ENCODE results near the gene EIF3CL.
"Not testable (repeated sequence)": the region's sequence is repeated elsewhere in the genome, so short reads cannot be mapped to it uniquely, and the experiment has no call there.

The EIF3CL gene

DNA sequence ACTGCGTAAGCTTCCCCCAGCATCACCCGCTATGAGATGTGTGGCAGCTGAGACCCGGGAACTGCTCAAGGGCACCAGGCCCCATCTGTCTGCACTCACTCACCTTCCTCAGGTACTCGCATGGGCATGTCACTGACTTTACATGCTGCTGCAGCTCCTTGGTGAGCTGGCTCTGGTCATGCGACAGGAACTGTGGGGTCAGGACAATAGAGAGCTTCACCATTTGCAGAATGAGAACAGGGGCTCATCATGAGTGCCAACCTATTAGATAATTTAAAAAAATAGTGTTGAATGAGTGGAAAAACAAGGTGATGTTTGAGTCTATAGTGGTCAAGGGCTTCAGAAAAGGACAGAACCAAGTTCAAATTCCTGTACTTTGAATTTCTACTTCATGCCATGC lies 41.0 kb downstream of the EIF3CL start:
- not testable (repeated sequence) for DNase-seq

DNA sequence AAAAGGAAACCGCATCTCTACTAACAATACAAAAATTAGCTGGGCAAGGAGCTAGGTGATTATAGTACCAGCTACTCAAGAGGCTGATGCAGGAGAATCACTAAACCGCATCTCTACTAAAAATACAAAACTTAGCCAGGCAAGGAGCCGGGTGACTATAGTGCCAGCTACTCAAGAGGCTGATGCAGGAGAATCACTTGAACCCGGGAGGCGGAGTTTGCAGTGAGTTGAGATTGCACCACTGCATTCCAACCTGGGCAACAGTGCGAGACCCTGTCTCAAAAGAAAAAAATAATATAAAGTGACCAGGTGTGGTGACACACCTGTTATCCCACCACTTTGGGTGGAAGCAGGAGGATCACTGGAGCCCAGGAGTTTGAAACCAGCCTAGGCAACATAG lies 65.4 kb downstream of the EIF3CL start:
- DNase-seq, result not testable (repeated sequence)

DNA sequence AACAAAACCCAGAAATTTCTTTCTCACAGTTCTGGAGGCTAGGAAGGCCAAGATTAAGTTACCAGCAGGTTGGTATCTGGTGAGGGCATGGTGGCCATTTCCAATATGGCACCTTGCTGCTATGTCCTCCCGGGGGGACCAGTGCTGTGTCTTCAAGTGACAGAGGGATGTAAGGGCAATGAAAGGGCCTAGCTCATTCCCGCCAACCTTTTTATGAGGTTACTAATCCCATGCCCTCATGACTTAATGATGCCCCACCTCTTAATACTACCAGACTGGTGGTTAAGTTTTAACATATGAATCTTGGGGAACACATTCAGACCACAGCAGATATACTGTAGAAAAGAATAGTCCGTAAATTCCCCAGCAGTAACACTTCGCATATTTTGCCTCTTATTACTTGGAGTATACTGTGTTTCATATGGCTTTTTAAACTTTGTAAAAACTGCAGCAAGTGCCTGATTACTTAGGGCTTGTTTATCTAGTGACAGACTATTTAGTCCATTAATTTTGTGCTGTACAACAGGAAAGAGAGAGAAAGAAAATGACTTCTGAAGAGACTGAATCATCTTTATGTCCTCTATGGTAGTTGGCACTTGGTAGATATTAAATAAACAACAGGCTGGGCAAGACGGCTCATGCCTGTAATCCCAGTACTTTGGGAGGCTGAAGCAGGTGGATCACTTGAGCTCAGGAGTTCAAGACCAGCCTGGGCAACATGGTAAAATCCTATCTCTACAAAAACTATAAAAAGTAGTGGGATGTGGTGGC lies 66.5 kb downstream of the EIF3CL start:
- DNase-seq, result not testable (repeated sequence)

DNA sequence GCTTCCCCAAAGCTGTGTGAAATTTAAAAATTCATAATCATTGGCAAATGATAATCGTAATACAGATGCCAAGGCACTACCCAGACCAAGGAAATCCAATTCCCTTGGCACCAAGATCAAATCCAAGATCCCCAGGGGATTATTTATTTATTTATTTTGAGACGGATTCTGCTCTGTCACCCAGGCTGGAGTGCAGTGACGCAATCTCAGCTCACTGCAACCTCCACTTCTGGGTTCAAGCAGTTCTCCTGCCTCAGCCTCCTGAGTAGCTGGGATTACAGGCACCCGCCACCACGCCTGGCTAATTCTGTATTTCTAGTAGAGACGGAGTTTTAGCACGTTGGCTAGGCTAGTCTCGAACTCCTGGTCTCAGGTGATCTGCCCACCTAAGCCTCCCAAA lies 68.0 kb downstream of the EIF3CL start:
- not testable (repeated sequence) for DNase-seq

DNA sequence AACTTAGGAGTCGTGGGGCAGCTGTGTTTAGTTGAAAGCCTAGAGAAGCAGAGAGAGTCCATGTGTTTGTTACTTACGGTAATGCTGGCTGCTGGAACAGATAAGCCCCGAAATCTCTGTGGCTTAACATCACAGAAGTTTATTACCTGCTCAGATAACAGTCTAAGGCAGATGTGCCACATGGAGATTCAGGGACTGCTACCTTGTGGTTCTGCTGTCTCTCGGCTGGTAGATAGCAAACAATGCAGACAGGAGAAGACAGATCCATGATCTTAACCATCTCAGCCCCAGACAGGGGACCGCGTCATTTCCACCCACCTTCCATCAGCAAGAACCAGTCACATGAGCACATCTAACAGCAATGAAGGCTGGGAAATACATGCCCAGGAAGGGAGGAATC lies 71.0 kb downstream of the EIF3CL start:
- DNase-seq, result not testable (repeated sequence)

DNA sequence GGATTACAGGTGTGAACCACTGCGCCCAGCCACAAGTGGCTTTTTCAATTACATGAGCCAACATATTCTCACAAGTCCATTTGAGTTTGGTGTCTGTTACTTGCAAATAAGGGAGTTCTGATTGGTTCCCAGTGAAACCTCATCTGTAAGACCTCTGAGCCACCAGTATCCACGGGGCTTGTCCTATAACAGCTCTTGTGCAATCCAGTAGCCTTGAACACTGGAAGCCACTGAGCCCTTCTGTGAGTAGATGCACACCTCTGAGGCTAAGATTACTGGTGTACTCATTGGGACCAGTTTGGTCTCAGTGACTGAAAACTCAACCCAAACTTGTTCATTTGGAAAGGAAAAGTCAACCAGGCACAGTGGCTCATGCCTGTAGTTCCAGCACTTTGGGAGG lies 72.7 kb downstream of the EIF3CL start:
- not testable (repeated sequence) for DNase-seq

DNA sequence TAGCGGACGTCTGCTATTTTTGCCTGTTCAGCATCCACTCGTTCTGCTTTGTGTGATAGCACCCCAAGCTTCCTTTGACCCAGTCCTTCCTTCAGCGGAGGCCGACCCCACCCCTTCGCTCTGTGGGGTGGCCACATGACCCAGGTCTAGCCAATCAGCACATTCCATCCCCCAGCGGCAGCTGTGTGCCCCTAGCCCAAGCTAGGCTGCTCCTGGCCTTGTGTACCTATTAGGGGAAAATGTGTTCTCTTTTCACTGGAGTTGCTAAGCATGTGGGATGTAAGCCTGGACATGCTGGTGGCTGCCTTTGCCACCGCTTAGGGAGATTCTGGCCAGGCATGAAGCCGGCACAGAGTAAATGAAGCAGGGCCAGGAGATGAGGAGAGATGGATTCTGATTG lies 73.4 kb downstream of the EIF3CL start:
- DNase-seq, result not testable (repeated sequence)
